AG09309 (cell line): ENCODE data around the gene COL1A2.

ENCODE experiments used
- DNase-seq: peaks from one replicate; pipeline ENCODE4 v3.0.0-alpha.2; 2010; ENCODE audit warnings: low read depth
- H3K4me3 ChIP-seq: 2 replicates; pipeline ENCODE4 v1.5.1; 2011; ENCODE audit warnings: mild to moderate bottlenecking, low read depth, low read length, moderate library complexity; ENCODE audit not compliant: control insufficient read depth
- TF ChIP-seq, protein P1 (sequence below): IDR thresholded peaks from 2 replicates; pipeline ENCODE4 v1.5.1; 2011; ENCODE audit warnings: mild to moderate bottlenecking, low read depth, low read length, inconsistent platforms; ENCODE audit not compliant: insufficient read depth, control insufficient read depth; ENCODE audit errors: missing control alignments

COL1A2 gene

GRCh38 chr7:94476251-94476840 is 81.7 kb downstream of the COL1A2 start:
- DNase-seq, result no peak
- TF ChIP-seq, protein P1, sequence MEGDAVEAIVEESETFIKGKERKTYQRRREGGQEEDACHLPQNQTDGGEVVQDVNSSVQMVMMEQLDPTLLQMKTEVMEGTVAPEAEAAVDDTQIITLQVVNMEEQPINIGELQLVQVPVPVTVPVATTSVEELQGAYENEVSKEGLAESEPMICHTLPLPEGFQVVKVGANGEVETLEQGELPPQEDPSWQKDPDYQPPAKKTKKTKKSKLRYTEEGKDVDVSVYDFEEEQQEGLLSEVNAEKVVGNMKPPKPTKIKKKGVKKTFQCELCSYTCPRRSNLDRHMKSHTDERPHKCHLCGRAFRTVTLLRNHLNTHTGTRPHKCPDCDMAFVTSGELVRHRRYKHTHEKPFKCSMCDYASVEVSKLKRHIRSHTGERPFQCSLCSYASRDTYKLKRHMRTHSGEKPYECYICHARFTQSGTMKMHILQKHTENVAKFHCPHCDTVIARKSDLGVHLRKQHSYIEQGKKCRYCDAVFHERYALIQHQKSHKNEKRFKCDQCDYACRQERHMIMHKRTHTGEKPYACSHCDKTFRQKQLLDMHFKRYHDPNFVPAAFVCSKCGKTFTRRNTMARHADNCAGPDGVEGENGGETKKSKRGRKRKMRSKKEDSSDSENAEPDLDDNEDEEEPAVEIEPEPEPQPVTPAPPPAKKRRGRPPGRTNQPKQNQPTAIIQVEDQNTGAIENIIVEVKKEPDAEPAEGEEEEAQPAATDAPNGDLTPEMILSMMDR, result no peak

DNA sequence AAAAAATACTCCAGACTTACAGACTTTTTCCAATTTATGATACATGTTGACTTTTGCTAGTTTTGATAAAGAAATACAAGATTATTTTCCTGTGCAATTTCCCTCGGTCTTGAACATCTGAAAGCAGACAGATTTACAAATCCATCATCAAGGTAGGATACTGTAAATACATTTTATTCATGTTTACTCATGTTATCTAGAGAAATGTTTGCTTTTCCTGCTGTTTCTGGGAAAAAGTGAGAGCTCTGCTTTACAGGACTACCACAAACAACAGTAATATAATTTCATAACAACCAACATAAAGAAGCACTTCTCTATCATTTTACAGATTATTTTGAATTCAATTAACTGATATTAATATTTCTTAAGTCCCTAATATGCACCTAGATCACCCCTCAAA is 83.2 kb downstream of the COL1A2 start:
- no peak overlapping the region for H3K4me3 ChIP-seq
- TF ChIP-seq, protein P1, result no peak
- DNase-seq, result no peak

More at GRCh38 chr7:94476251-94476840, 81.7 kb downstream of the COL1A2 start:
- H3K4me3 ChIP-seq, result no peak overlapping the region

- DNase-seq, result no peak
- TF ChIP-seq, protein P1, result no peak
- no peak overlapping the region for H3K4me3 ChIP-seq
Observed at GRCh38 chr7:94478648-94479214, 84.0 kb downstream of the COL1A2 start.
